DND-41 (cell line): ENCODE measurements around the gene NEU3.

Experiments used
- ATAC-seq: fragments of 200-7000 bp; cut with Tn5 transposase; 3 replicates; pipeline ENCODE4 v1.9.1; 2021; ENCODE audit warnings: low read depth; ENCODE audit not compliant: insufficient read depth
- DNase-seq: peaks from one replicate; pipeline ENCODE4 v3.0.0-alpha.2; 2020
- H2AFZ ChIP-seq: 2 replicates; pipeline ENCODE4 v1.6.0; 2012; ENCODE audit warnings: low read depth, low read length
- H3K27ac ChIP-seq: 2 replicates; pipeline ENCODE4 v1.5.1; 2012; ENCODE audit warnings: low read length, inconsistent platforms
- H3K27me3 ChIP-seq: fragments of 200-600 bp; sonication (generic); 2 replicates; pipeline ENCODE4 v1.6.0; 2012; ENCODE audit warnings: low read length, mild to moderate bottlenecking, inconsistent platforms; ENCODE audit not compliant: insufficient read depth, poor library complexity
- H3K36me3 ChIP-seq: 2 replicates; pipeline ENCODE4 v1.5.1; 2012; ENCODE audit warnings: low read length, inconsistent platforms; ENCODE audit not compliant: insufficient read depth
- H3K4me1 ChIP-seq: 2 replicates; pipeline ENCODE4 v1.5.1; 2012; ENCODE audit warnings: mild to moderate bottlenecking, low read length; ENCODE audit not compliant: insufficient read depth
- H3K4me2 ChIP-seq: 2 replicates; pipeline ENCODE4 v1.6.0; 2012; ENCODE audit warnings: mild to moderate bottlenecking, moderate library complexity, low read length, inconsistent platforms; ENCODE audit not compliant: insufficient read depth
- H3K4me3 ChIP-seq, 2 experiments: fragments of 200-600 bp in 1 of 2; shearing (Covaris generic) in 1 of 2; 2 replicates each; pipeline ENCODE4 v1.5.1; 2012 to 2016; ENCODE audit warnings: inconsistent platforms in 2 of 2, low read length in 2 of 2, mild to moderate bottlenecking in 2 of 2, low read depth in 1 of 2, moderate library complexity in 1 of 2
- H3K79me2 ChIP-seq: 2 replicates; pipeline ENCODE4 v1.6.0; 2012; ENCODE audit warnings: low read length, inconsistent platforms; ENCODE audit not compliant: insufficient read depth
- H3K9ac ChIP-seq: 2 replicates; pipeline ENCODE4 v1.6.0; 2012; ENCODE audit warnings: low read depth, mild to moderate bottlenecking, inconsistent platforms, low read length, moderate library complexity
- H3K9me3 ChIP-seq: 2 replicates; pipeline ENCODE4 v1.5.1; 2012; ENCODE audit warnings: low read length, moderate library complexity, mild to moderate bottlenecking, inconsistent platforms; ENCODE audit not compliant: insufficient read depth, severe bottlenecking
- H4K20me1 ChIP-seq: 2 replicates; pipeline ENCODE4 v1.6.0; 2012; ENCODE audit warnings: low read length; ENCODE audit not compliant: insufficient read depth
- EZH2 ChIP-seq: IDR thresholded peaks from 3 replicates; pipeline ENCODE4 v1.6.1; 2012; ENCODE audit warnings: borderline replicate concordance, low read depth, mild to moderate bottlenecking, moderate library complexity, low read length, inconsistent platforms; ENCODE audit not compliant: severe bottlenecking
- TF ChIP-seq, protein P1 (sequence below): IDR thresholded peaks from 2 replicates; pipeline ENCODE4 v1.5.1; 2012; ENCODE audit warnings: borderline replicate concordance, low read length, moderate library complexity, mild to moderate bottlenecking; ENCODE audit not compliant: poor library complexity, severe bottlenecking; ENCODE audit errors: extremely low read depth

Gene NEU3

DNA sequence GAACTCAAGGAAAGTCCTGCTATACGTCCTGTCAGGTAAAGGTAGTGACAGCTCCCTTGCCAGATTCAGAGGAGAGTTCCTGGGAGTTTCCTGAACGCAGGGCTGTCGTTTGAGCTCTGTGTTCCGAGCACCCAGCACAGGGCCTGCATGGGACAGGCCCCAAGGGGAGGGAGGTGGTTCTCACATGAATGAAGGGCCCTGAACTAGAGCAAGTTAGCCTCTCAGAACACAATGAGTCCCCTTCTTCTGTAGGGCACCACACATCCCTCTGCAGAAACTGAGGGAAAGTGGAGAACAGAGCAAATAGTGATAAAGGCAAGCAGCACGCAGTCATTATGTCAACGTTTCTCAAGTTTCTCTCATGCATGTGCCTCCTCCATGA lies 35.3 kb downstream of the NEU3 start:
- Histone ChIP-seq H3K27ac (no peak overlapping the region), H3K4me3 (no peak overlapping the region), H3K79me2 (no peaks in the 10 kb centered on the region), H3K4me1 (no peaks in the 10 kb centered on the region), H3K9ac (no peak overlapping the region), H3K36me3 (no peaks in the 10 kb centered on the region), H3K9me3 (no peaks in the 10 kb centered on the region), H3K4me2 (no peak overlapping the region), H4K20me1 (no peaks in the 10 kb centered on the region), H3K27me3 (no peaks in the 10 kb centered on the region), H2AFZ (no peak overlapping the region)
- DNase-seq (no peak), ATAC-seq (no peak)
- TF ChIP-seq, protein P1, sequence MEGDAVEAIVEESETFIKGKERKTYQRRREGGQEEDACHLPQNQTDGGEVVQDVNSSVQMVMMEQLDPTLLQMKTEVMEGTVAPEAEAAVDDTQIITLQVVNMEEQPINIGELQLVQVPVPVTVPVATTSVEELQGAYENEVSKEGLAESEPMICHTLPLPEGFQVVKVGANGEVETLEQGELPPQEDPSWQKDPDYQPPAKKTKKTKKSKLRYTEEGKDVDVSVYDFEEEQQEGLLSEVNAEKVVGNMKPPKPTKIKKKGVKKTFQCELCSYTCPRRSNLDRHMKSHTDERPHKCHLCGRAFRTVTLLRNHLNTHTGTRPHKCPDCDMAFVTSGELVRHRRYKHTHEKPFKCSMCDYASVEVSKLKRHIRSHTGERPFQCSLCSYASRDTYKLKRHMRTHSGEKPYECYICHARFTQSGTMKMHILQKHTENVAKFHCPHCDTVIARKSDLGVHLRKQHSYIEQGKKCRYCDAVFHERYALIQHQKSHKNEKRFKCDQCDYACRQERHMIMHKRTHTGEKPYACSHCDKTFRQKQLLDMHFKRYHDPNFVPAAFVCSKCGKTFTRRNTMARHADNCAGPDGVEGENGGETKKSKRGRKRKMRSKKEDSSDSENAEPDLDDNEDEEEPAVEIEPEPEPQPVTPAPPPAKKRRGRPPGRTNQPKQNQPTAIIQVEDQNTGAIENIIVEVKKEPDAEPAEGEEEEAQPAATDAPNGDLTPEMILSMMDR: no peak
- TF ChIP-seq EZH2: no peak

DNA sequence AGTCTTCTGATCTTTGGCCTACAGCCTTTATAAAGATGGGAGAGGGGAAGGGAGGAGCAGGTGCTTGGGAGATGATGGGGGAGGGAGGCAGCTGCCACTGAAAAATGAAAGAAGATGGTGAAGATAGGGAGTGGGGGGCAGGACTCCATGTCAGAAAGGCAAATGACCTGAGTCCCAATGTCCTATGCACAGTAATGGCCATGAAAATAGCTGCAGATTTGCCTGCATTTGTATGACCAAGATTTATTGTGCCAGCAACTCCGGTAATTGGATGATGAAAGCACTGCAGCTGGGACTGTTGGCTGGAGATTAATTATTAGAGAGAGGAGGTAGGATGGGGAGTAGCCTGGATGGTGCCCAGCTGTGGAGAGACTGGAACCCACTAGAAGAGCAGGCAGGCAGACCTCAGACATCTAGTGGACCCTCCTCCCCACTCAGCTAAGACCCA lies 36.1 kb downstream of the NEU3 start:
- H3K27me3 ChIP-seq: no peaks in the 10 kb centered on the region
- H3K9me3 ChIP-seq: no peaks in the 10 kb centered on the region
- H3K27ac ChIP-seq: no peak overlapping the region
- H2AFZ ChIP-seq: no peak overlapping the region
- H3K4me1 ChIP-seq: no peaks in the 10 kb centered on the region
- no peaks in the 10 kb centered on the region for H4K20me1 ChIP-seq
- H3K36me3 ChIP-seq: no peaks in the 10 kb centered on the region
- TF ChIP-seq, protein P1: no peak
- TF ChIP-seq EZH2: no peak
- no peak overlapping the region for H3K4me2 ChIP-seq
- H3K4me3 ChIP-seq: no peak overlapping the region
- no peak overlapping the region for H3K9ac ChIP-seq
- DNase-seq (no peak), ATAC-seq (no peak)
- H3K79me2 ChIP-seq: no peaks in the 10 kb centered on the region

DNA sequence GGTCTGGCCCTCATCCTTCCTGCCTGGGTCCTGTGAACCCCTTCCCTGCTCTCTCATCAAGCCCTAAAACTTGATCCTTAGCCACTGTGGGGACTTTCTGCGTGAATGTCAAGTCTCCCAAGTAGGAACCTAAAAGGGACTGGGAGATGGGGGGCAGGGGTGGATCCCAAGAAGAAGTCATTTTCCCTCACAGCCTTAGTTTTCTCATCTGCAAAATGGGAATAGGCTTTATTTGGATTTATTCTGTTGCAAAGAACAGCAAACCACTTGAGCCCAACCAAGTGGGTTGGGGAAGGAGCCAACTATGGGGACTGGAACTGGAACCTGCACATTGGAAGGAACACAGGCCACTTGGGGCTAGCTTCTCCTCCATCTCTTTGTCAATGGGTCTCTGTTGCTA lies 36.8 kb downstream of the NEU3 start:
- ATAC-seq (no peak), DNase-seq (no peak)
- H3K36me3 ChIP-seq: no peaks in the 10 kb centered on the region
- H3K9ac ChIP-seq: no peak overlapping the region
- no peaks in the 10 kb centered on the region for H3K9me3 ChIP-seq
- H3K27me3 ChIP-seq: no peaks in the 10 kb centered on the region
- no peaks in the 10 kb centered on the region for H3K4me1 ChIP-seq
- no peak overlapping the region for H3K27ac ChIP-seq
- TF ChIP-seq, protein P1: no peak
- TF ChIP-seq EZH2: no peak
- no peaks in the 10 kb centered on the region for H3K79me2 ChIP-seq
- no peak overlapping the region for H3K4me3 ChIP-seq
- H3K4me2 ChIP-seq: no peak overlapping the region
- no peaks in the 10 kb centered on the region for H4K20me1 ChIP-seq
- H2AFZ ChIP-seq: no peak overlapping the region

DNA sequence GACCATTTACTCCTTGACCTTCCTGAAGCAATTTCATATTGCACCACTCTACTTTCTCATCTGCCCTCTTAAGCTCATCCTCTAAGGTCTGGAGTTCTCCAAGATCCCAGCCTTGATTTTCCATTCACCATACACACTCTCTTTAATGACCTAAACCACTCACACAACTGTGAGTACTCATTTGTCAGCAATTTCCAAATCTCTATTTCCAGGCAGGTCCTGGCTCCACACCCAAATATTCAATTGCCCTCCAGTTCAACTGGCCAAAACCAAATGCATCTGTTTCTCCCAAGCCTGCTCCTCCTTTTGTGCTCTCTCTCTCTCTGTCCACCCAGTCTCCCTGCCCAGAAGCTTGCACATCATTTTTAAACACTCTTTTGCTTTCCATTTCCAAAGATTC lies 39.6 kb downstream of the NEU3 start:
- Histone ChIP-seq H4K20me1 (no peaks in the 10 kb centered on the region), H3K27me3 (no peaks in the 10 kb centered on the region), H3K36me3 (no peaks in the 10 kb centered on the region), H3K79me2 (no peaks in the 10 kb centered on the region), H3K4me3 (no peak overlapping the region), H3K4me2 (no peak overlapping the region), H3K4me1 (no peaks in the 10 kb centered on the region), H3K9me3 (no peaks in the 10 kb centered on the region), H2AFZ (no peak overlapping the region), H3K27ac (no peak overlapping the region), H3K9ac (no peak overlapping the region)
- TF ChIP-seq, protein P1: no peak
- no peak for TF ChIP-seq EZH2
- ATAC-seq (no peak), DNase-seq (no peak)
